HL-60 (cell line): Measurements from ENCODE around the gene TMEM145.

ENCODE experiments used
- GABPA ChIP-seq: IDR thresholded peaks from 2 replicates; pipeline ENCODE4 v1.6.1; 2012; ENCODE audit warnings: low read depth
- POLR2AphosphoS5 ChIP-seq: IDR thresholded peaks from 2 replicates; pipeline ENCODE4 v1.6.1; 2012; ENCODE audit warnings: low read depth
- TF ChIP-seq, protein P1 (sequence below): IDR thresholded peaks from one replicate; pipeline ENCODE4 v1.5.1; 2011; ENCODE audit warnings: low read length, control low read depth, inconsistent platforms; ENCODE audit not compliant: insufficient read depth
- TF ChIP-seq, protein P2 (sequence below): IDR thresholded peaks from 2 replicates; pipeline ENCODE4 v1.6.1; 2012; ENCODE audit warnings: low read depth; ENCODE audit not compliant: insufficient replicate concordance

- TF ChIP-seq, protein P1, sequence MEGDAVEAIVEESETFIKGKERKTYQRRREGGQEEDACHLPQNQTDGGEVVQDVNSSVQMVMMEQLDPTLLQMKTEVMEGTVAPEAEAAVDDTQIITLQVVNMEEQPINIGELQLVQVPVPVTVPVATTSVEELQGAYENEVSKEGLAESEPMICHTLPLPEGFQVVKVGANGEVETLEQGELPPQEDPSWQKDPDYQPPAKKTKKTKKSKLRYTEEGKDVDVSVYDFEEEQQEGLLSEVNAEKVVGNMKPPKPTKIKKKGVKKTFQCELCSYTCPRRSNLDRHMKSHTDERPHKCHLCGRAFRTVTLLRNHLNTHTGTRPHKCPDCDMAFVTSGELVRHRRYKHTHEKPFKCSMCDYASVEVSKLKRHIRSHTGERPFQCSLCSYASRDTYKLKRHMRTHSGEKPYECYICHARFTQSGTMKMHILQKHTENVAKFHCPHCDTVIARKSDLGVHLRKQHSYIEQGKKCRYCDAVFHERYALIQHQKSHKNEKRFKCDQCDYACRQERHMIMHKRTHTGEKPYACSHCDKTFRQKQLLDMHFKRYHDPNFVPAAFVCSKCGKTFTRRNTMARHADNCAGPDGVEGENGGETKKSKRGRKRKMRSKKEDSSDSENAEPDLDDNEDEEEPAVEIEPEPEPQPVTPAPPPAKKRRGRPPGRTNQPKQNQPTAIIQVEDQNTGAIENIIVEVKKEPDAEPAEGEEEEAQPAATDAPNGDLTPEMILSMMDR = no peak
- no peak for TF ChIP-seq POLR2AphosphoS5
- TF ChIP-seq, protein P2, sequence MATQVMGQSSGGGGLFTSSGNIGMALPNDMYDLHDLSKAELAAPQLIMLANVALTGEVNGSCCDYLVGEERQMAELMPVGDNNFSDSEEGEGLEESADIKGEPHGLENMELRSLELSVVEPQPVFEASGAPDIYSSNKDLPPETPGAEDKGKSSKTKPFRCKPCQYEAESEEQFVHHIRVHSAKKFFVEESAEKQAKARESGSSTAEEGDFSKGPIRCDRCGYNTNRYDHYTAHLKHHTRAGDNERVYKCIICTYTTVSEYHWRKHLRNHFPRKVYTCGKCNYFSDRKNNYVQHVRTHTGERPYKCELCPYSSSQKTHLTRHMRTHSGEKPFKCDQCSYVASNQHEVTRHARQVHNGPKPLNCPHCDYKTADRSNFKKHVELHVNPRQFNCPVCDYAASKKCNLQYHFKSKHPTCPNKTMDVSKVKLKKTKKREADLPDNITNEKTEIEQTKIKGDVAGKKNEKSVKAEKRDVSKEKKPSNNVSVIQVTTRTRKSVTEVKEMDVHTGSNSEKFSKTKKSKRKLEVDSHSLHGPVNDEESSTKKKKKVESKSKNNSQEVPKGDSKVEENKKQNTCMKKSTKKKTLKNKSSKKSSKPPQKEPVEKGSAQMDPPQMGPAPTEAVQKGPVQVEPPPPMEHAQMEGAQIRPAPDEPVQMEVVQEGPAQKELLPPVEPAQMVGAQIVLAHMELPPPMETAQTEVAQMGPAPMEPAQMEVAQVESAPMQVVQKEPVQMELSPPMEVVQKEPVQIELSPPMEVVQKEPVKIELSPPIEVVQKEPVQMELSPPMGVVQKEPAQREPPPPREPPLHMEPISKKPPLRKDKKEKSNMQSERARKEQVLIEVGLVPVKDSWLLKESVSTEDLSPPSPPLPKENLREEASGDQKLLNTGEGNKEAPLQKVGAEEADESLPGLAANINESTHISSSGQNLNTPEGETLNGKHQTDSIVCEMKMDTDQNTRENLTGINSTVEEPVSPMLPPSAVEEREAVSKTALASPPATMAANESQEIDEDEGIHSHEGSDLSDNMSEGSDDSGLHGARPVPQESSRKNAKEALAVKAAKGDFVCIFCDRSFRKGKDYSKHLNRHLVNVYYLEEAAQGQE = no peak
- no peak for TF ChIP-seq GABPA
Measured at GRCh38 chr19:42323473-42323851, 10.4 kb downstream of the TMEM145 start.
